HCT116 (cell line): ENCODE results near the gene PTGER3. TPM values are rescaled to one million over a fixed set of nuclear protein-coding genes. Genes with fewer than 3 reads are reported as not detected.

Experiments used
- ATAC-seq: fragments of 200-7000 bp; cut with Tn5 transposase; 2 replicates; pipeline ENCODE4 v1.9.1; 2020; ENCODE audit warnings: mild to moderate bottlenecking, moderate library complexity
- BruUV-seq: library from RNA; stranded (reverse); fragments of 400-500 nt; replicated peaks from 2 replicates; lab custom pipeline; 2021; lab: Mats Ljungman, UMichigan
- CTCF ChIA-PET: fragments of 300-600 bp; sonication (Branson Sonifier 250); formaldehyde crosslinking; loops from one replicate; lab custom pipeline; 2021; ENCODE audit warnings: antibody characterized with exemption; lab: Charles Lee
- POLR2A ChIA-PET: fragments of 300-600, 350-600 bp; sonication (Branson Sonifier 250); formaldehyde crosslinking; loops from one replicate; lab custom pipeline; 2021; ENCODE audit warnings: antibody characterized with exemption; lab: Charles Lee
- RAD21 ChIA-PET, 2 experiments: fragments of 300-600 bp; sonication (Branson Sonifier 250); formaldehyde crosslinking; loops; one replicate each; lab custom pipeline; 2023; ENCODE audit warnings: low total read pairs in 2 of 2; ENCODE audit not compliant: uncharacterized antibody in 2 of 2, unreplicated experiment in 2 of 2, low non-redundant PET in 1 of 2; lab: Charles Lee
- DNase-seq: peaks from one replicate; pipeline ENCODE4 v3.0.0-alpha.2; 2010; ENCODE audit warnings: low read depth, low spot score
- H2AFZ ChIP-seq: fragments of 200-600 bp; shearing (Covaris generic), sonication (generic); 2 replicates; pipeline ENCODE4 v1.6.1; 2017; ENCODE audit warnings: low read depth, mixed run types, mixed read lengths, antibody characterized with exemption, low read length; ENCODE audit not compliant: poor library complexity, severe bottlenecking
- H3K27ac ChIP-seq: 2 replicates; pipeline ENCODE4 v1.5.1; 2012; ENCODE audit warnings: low read depth, low read length
- H3K27me3 ChIP-seq: fragments of 200-600 bp; sonication (generic); 2 replicates; pipeline ENCODE4 v1.6.1; 2016; ENCODE audit warnings: mixed run types, low read length, mixed read lengths; ENCODE audit not compliant: insufficient read depth
- H3K36me3 ChIP-seq, 2 experiments: fragments of 200-500 bp in 1 of 2; fragments of 200-600 bp in 1 of 2; sonication (Bioruptor generic) in 1 of 2; sonication (generic) in 1 of 2; 2 replicates each; pipeline versions ENCODE4 v1.5.1 to v1.6.1; 2014 to 2016; ENCODE audit warnings: low read length in 2 of 2, inconsistent platforms in 1 of 2, mixed read lengths in 1 of 2, mixed run types in 1 of 2; ENCODE audit not compliant: insufficient read depth in 2 of 2, control insufficient read depth in 1 of 2
- H3K4me1 ChIP-seq, 2 experiments: fragments of 200-600 bp in 1 of 2; sonication (generic) in 1 of 2; 2 replicates each; pipeline versions ENCODE4 v1.5.1 to v1.6.1; 2012 to 2017; ENCODE audit warnings: low read length in 2 of 2, inconsistent platforms in 1 of 2, mild to moderate bottlenecking in 1 of 2, mixed read lengths in 1 of 2, mixed run types in 1 of 2, moderate library complexity in 1 of 2; ENCODE audit not compliant: insufficient read depth in 2 of 2, control insufficient read depth in 1 of 2
- H3K4me2 ChIP-seq: fragments of 200-600 bp; sonication (generic); 2 replicates; pipeline ENCODE4 v1.6.1; 2017; ENCODE audit warnings: mixed run types, low read length, mixed read lengths
- H3K4me3 ChIP-seq, 2 experiments: fragments of 200-600 bp in 1 of 2; sonication (generic) in 1 of 2; replicated peaks in 1 of 2; 2 replicates each; pipeline ENCODE4 v1.5.1; 2011 to 2016; ENCODE audit warnings: low read length in 2 of 2, control low read depth in 1 of 2, low read depth in 1 of 2, mild to moderate bottlenecking in 1 of 2, mixed read lengths in 1 of 2, mixed run types in 1 of 2
- H3K79me2 ChIP-seq: fragments of 200-600 bp; sonication (generic); 2 replicates; pipeline ENCODE4 v1.6.1; 2017; ENCODE audit warnings: mild to moderate bottlenecking, mixed run types, low read length, moderate library complexity, mixed read lengths; ENCODE audit not compliant: insufficient read depth
- H3K9ac ChIP-seq: fragments of 200-600 bp; sonication (generic); 2 replicates; pipeline ENCODE4 v1.6.1; 2016; ENCODE audit warnings: low read length, mixed read lengths
- H3K9me2 ChIP-seq: fragments of 200-600 bp; sonication (generic), shearing (Covaris generic); 2 replicates; pipeline ENCODE4 v1.6.1; 2017; ENCODE audit warnings: mixed run types, mild to moderate bottlenecking, moderate library complexity; ENCODE audit not compliant: insufficient read depth
- H3K9me3 ChIP-seq, 2 experiments: fragments of 200-500 bp in 1 of 2; fragments of 200-600 bp in 1 of 2; sonication (Bioruptor generic) in 1 of 2; sonication (generic) in 1 of 2; 2 replicates each; pipeline ENCODE4 v1.6.1; 2014 to 2017; ENCODE audit warnings: low read length in 2 of 2, mixed read lengths in 2 of 2, inconsistent platforms in 1 of 2, low read depth in 1 of 2, mild to moderate bottlenecking in 1 of 2, mixed run types in 1 of 2, moderate library complexity in 1 of 2; ENCODE audit not compliant: control insufficient read depth in 1 of 2, insufficient read depth in 1 of 2
- H4K20me1 ChIP-seq: fragments of 200-600 bp; sonication (generic), shearing (Covaris generic); 2 replicates; pipeline ENCODE4 v1.6.1; 2017; ENCODE audit warnings: mixed run types, mild to moderate bottlenecking, moderate library complexity; ENCODE audit not compliant: insufficient read depth
- EGR1 ChIP-seq: IDR thresholded peaks from 2 replicates; pipeline ENCODE4 v1.6.1; 2012; ENCODE audit warnings: low read depth
- EZH2 ChIP-seq: fragments of 200-600 bp; sonication (generic); IDR thresholded peaks from 2 replicates; pipeline ENCODE4 v1.6.1; 2017; ENCODE audit warnings: antibody characterized with exemption, mixed run types
- JUND ChIP-seq: IDR thresholded peaks from 2 replicates; pipeline ENCODE4 v1.6.1; 2012
- RAD21 ChIP-seq: IDR thresholded peaks from 2 replicates; pipeline ENCODE4 v1.6.1; 2012; ENCODE audit warnings: low read depth, mild to moderate bottlenecking
- SIN3A ChIP-seq: IDR thresholded peaks from 2 replicates; pipeline ENCODE4 v1.6.1; 2012; ENCODE audit warnings: low read depth
- SP1 ChIP-seq: IDR thresholded peaks from 2 replicates; pipeline ENCODE4 v1.6.1; 2012; ENCODE audit warnings: low read depth
- SRF ChIP-seq: IDR thresholded peaks from 2 replicates; pipeline ENCODE4 v1.6.1; 2012; ENCODE audit warnings: low read depth
- YY1 ChIP-seq: IDR thresholded peaks from 2 replicates; pipeline ENCODE4 v1.6.1; 2011; ENCODE audit warnings: low read length, low read depth, moderate library complexity, mild to moderate bottlenecking; ENCODE audit not compliant: insufficient replicate concordance; ENCODE audit errors: extremely low read depth
- ZFX ChIP-seq: fragments of 450-650 bp; IDR thresholded peaks from 2 replicates; pipeline ENCODE4 v1.6.1; 2017
- ZNF274 ChIP-seq: fragments of 200-500 bp; sonication (Bioruptor generic); IDR thresholded peaks from 2 replicates; pipeline ENCODE4 v1.6.1; 2014; ENCODE audit warnings: mild to moderate bottlenecking, low read depth, low read length, inconsistent platforms
- intact Hi-C: fragments of 100-400 bp; cut with micrococcal nuclease; formaldehyde crosslinking; loops from 2 replicates; pipeline ENCODE4 v1.10.0; 2022
- total RNA-seq: library from RNA; stranded (reverse); gene quantifications from one replicate; pipeline ENCODE4 v1.2.1, GENCODE V29; 2021; ENCODE audit not compliant: unreplicated experiment
- TF ChIP-seq, protein P1 (sequence below), 3 experiments: fragments of 200-600 bp in 1 of 3; sonication (generic) in 1 of 3; IDR thresholded peaks in 2 of 3; conservative IDR thresholded peaks in 1 of 3; 2 replicates each; pipeline ENCODE4 v1.5.1; 2012 to 2017; ENCODE audit warnings: low read depth in 2 of 3, low read length in 2 of 3, antibody characterized with exemption in 1 of 3, borderline replicate concordance in 1 of 3, control low read depth in 1 of 3, mild to moderate bottlenecking in 1 of 3, mixed read lengths in 1 of 3, mixed run types in 1 of 3, moderate library complexity in 1 of 3; ENCODE audit not compliant: insufficient read depth in 1 of 3

PTGER3 gene
- total RNA-seq, 1 experiment from 2014 or later = 0.05 TPM

- Histone ChIP-seq H3K79me2 (no peaks in the 10 kb centered on the region), H3K4me3 (no peak overlapping the region), H3K27me3 (peaks cover 64% of the 10 kb centered on the region), H3K27ac (no peak overlapping the region), H3K36me3 (no peaks in the 10 kb centered on the region), H3K4me2 (no peak overlapping the region), H3K9me3 (no peaks in the 10 kb centered on the region), H2AFZ (no peak overlapping the region), H3K9me2 (no peaks in the 10 kb centered on the region), H3K4me1 (no peaks in the 10 kb centered on the region), H4K20me1 (no peaks in the 10 kb centered on the region), H3K9ac (no peak overlapping the region)
- no peak for TF ChIP-seq ZNF274
- no peak for TF ChIP-seq ZFX
- no peak for TF ChIP-seq SRF
- no peak for TF ChIP-seq SIN3A
- no peak for TF ChIP-seq EZH2
- no peak for TF ChIP-seq YY1
- no peak for TF ChIP-seq EGR1
- TF ChIP-seq, protein P1, sequence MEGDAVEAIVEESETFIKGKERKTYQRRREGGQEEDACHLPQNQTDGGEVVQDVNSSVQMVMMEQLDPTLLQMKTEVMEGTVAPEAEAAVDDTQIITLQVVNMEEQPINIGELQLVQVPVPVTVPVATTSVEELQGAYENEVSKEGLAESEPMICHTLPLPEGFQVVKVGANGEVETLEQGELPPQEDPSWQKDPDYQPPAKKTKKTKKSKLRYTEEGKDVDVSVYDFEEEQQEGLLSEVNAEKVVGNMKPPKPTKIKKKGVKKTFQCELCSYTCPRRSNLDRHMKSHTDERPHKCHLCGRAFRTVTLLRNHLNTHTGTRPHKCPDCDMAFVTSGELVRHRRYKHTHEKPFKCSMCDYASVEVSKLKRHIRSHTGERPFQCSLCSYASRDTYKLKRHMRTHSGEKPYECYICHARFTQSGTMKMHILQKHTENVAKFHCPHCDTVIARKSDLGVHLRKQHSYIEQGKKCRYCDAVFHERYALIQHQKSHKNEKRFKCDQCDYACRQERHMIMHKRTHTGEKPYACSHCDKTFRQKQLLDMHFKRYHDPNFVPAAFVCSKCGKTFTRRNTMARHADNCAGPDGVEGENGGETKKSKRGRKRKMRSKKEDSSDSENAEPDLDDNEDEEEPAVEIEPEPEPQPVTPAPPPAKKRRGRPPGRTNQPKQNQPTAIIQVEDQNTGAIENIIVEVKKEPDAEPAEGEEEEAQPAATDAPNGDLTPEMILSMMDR (IDR thresholded peaks at IDR 0.05 in 2 of 3, conservative IDR thresholded peaks at IDR 0.05 in 1 of 3; ENCODE audit: borderline replicate concordance in 1 of 3, insufficient read depth in 1 of 3, low read depth in 2 of 3, low read length in 2 of 3) = no peak
- intact Hi-C loops = no loop called here
- BruUV-seq = no TSS peak
- DNase-seq = no peak
- ChIA-PET CTCF (no interaction called here), POLR2A (no interaction called here), RAD21 (no interaction called here)
- no peak for ATAC-seq
Observed at GRCh38 chr1:71031426-71031825, 16.2 kb downstream of the PTGER3 start.

- Histone ChIP-seq H3K9ac (no peak overlapping the region), H3K9me2 (no peaks in the 10 kb centered on the region), H3K4me2 (no peak overlapping the region), H3K27ac (no peak overlapping the region), H3K36me3 (no peaks in the 10 kb centered on the region), H3K4me3 (no peak overlapping the region), H4K20me1 (no peaks in the 10 kb centered on the region), H3K4me1 (no peaks in the 10 kb centered on the region), H3K27me3 (peaks cover 60% of the 10 kb centered on the region), H2AFZ (no peak overlapping the region), H3K79me2 (no peaks in the 10 kb centered on the region), H3K9me3 (no peaks in the 10 kb centered on the region)
- intact Hi-C loops = no loop called here
- no peak for DNase-seq
- no peak for ATAC-seq
- BruUV-seq = no TSS peak
- ChIA-PET CTCF (no interaction called here), RAD21 (no interaction called here), POLR2A (no interaction called here)
- TF ChIP-seq JUND (no peak), RAD21 (no peak), SP1 (no peak), EZH2 (no peak), YY1 (no peak)
Observed at GRCh38 chr1:71030026-71030425, 17.6 kb downstream of the PTGER3 start.
